ENCODE data around the gene BMX.

The BMX gene

DNA sequence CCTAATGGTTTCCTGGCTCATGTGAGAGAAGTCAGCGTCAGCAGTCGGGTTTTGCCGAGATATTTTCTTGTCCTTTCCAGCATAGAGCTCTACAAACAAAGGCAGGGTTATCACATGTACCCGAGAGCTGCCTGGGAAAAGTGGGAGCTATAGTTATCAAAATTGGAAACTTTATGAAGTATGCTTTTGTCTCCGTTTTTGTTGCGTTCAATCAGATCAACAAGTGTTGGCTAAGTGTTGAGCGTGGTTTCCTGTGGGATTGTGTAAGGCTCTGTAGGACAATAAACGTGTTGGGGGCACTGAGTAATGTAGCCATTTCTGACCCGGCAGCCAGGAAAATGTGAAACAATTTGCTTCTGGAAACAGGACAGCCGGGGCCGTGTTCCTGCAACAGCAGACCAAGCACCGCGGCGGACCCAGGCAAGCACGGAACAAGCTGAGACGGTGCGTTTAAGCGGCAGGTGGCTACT lies at the start of gene BMX:
Gene BMX, plus strand, starts transcription at position 311 of the 470 bp plus-strand sequence. CDS start 7,547 bp downstream, outside the sequence.
- TF ChIP-seq, protein P1, sequence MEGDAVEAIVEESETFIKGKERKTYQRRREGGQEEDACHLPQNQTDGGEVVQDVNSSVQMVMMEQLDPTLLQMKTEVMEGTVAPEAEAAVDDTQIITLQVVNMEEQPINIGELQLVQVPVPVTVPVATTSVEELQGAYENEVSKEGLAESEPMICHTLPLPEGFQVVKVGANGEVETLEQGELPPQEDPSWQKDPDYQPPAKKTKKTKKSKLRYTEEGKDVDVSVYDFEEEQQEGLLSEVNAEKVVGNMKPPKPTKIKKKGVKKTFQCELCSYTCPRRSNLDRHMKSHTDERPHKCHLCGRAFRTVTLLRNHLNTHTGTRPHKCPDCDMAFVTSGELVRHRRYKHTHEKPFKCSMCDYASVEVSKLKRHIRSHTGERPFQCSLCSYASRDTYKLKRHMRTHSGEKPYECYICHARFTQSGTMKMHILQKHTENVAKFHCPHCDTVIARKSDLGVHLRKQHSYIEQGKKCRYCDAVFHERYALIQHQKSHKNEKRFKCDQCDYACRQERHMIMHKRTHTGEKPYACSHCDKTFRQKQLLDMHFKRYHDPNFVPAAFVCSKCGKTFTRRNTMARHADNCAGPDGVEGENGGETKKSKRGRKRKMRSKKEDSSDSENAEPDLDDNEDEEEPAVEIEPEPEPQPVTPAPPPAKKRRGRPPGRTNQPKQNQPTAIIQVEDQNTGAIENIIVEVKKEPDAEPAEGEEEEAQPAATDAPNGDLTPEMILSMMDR (IDR thresholded peaks at IDR 0.05; ENCODE audit: insufficient read depth, low read length, missing control alignments): no peak
- no peak for DNase-seq (ENCODE audit: low read depth, low spot score)
- CTCF ChIA-PET: no interaction called here

DNA sequence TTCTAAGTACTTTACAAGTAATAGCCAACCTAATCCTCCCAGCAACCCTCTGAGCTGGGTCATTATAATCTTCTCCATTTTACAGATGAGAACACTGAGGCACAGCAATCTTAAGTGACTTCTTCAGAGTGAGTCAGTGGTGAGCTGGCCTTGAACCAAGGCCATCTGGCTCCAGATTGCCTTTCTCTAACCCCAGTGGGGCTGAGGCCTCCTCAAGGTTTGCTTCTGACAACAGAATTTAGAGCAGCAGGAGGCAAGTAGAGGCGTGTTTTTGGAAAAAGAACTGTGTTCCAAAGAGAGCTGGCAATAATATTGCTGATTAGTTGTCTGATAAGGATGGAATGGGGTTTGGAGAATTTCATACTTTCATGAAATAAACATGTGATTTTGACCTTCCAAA lies 48.7 kb upstream of the BMX start:
- no peak overlapping the region for H3K4me3 ChIP-seq (ENCODE audit: low read depth, low read length)
- ChIA-PET CTCF (interaction anchor here (4.8 kb wide), 1 partner anchor 103 kb away, joined by 20 read pairs; no protein-coding TSS in a partner anchor), POLR2A (no interaction called here)
- TF ChIP-seq, protein P1 (IDR thresholded peaks at IDR 0.05; ENCODE audit: insufficient read depth, low read length, missing control alignments): no peak
- no peak for DNase-seq (ENCODE audit: low read depth, low spot score)

More for the DNA sequence above, at the start of gene BMX:
- H3K4me3 ChIP-seq (ENCODE audit: low read depth, low read length): no peak within 1 kb of the TSS
- POLR2A ChIA-PET: no interaction called here

DNA sequence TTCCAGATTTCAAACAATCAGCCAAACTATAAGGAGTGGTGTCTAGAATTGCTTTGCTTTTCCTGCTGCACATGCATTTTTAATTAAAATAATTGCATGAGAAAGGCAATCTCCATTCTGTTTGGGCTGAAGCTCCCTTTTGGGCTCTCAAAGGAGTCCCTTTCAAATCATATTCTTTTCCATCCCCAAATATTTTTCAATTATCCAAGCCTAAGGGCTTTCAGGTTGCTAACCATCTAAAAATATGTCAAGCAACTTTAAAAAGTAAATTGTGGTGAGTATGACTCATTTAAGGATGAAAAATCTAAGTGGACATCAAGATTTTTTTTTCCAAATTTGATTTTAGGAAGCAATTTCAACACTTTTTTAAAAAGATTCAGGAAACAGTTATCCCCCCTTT lies 35.9 kb upstream of the BMX start:
- no peak for DNase-seq (ENCODE audit: low read depth, low spot score)
- no peak overlapping the region for H3K4me3 ChIP-seq (ENCODE audit: low read depth, low read length)
- TF ChIP-seq, protein P1 (IDR thresholded peaks at IDR 0.05; ENCODE audit: insufficient read depth, low read length, missing control alignments): no peak
- CTCF ChIA-PET: interaction anchor here (8.5 kb wide), 1 partner anchor 114 kb away, joined by 309 read pairs; no protein-coding TSS in a partner anchor
- POLR2A ChIA-PET: no interaction called here

DNA sequence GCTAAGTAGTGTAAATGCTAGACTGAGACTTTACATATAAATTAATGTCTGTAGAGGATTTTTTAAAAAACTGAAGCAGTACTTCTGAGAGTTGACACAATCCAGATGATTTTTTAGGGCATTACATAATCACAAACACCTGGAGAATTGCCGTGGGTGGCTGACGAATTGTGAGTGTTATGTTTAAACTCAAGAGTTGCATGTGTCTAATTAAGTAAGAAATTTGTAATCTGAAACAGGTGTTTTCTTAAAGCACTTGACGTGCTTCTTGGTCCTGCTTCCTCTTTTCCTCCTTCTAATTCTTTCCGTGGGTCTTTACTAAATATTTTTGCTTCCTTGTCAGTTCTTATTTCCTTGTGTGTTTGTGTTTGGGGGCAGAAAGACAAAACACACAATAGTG lies 35.3 kb upstream of the BMX start:
- no peak for DNase-seq (ENCODE audit: low read depth, low spot score)
- TF ChIP-seq, protein P1 (IDR thresholded peaks at IDR 0.05; ENCODE audit: insufficient read depth, low read length, missing control alignments): no peak
- ChIA-PET CTCF (interaction anchor here (8.5 kb wide), 1 partner anchor 115 kb away, joined by 309 read pairs; no protein-coding TSS in a partner anchor), POLR2A (no interaction called here)
- H3K4me3 ChIP-seq (ENCODE audit: low read depth, low read length): no peak overlapping the region

DNA sequence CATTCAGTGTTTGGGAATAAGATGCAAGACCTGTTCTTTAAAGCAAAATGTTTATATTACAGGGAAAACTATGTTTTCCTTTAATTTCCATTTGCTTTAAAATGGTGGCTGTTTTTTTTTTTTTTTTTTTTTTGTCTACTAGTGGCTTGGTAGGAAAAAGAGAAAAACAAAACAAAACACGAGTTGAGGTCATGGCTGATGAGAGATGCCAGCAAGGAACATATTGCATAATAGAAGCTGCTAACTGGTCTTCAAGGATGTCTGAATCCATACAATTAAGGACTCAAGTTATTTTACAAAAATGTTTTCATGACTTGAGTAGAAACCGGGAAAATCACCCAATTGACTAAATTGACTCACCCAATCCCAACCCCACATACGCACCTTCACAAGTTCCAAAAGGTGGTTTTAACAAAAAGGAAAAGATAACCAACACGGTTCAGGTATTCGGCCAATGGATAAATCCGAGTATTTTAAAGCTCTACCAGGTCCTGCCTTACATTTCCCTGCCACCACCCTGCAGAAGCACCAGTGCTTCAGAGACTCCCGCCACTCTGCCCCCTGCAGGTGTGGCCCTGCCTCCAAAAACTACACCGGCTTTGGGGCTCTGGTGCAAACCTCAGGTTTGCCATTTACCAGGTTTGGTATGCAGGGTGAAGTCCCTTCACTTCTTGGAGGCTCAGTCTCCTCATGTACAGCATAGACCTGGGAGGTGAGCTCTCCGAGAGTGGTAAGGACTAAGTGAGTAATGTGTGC lies 34.5 kb upstream of the BMX start:
- no peak overlapping the region for H3K4me3 ChIP-seq (ENCODE audit: low read depth, low read length)
- DNase-seq (ENCODE audit: low read depth, low spot score): no peak
- ChIA-PET POLR2A (no interaction called here), CTCF (interaction anchor here (1.0 to 8.5 kb wide), 4 partner anchors 91 to 166 kb away, joined by 3 to 309 read pairs (median 6); no protein-coding TSS in a partner anchor)
- TF ChIP-seq, protein P1 (IDR thresholded peaks at IDR 0.05; ENCODE audit: insufficient read depth, low read length, missing control alignments): no peak

DNA sequence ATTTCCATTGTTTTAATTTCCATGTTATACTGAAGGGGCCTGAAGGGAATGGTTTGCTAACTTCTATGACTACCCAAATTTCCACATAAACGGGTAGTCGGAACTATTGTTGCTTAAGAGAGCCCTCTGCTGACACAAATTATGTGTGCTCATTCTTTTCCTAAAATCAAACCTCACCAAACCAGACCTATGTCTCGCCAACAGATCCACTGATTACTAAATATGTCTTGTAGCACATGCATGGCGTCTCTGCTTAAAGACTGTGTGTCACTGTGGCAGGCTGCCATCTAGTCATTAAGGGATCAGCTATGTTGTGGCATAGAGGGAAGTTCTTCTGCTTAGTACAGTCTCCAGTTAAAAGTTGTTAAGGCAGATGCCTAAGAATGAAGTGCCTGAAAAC lies 32.6 kb upstream of the BMX start:
- ChIA-PET POLR2A (no interaction called here), CTCF (interaction anchor here (1.0 to 8.5 kb wide), 15 partner anchors 9 to 168 kb away, joined by 3 to 309 read pairs (median 6); partner anchors contain the start of gene PIR)
- no peak for DNase-seq (ENCODE audit: low read depth, low spot score)
- H3K4me3 ChIP-seq (ENCODE audit: low read depth, low read length): no peak overlapping the region
- TF ChIP-seq, protein P1 (IDR thresholded peaks at IDR 0.05; ENCODE audit: insufficient read depth, low read length, missing control alignments): no peak

Data from AG04449 (cell line).